ENCODE data around the gene TBX1. TPM values are rescaled to one million over a fixed set of nuclear protein-coding genes. Genes with fewer than 3 reads are reported as not detected.

TBX1 gene
- total RNA-seq, 1 donor from 2014 or later, result 3.4 TPM

DNA sequence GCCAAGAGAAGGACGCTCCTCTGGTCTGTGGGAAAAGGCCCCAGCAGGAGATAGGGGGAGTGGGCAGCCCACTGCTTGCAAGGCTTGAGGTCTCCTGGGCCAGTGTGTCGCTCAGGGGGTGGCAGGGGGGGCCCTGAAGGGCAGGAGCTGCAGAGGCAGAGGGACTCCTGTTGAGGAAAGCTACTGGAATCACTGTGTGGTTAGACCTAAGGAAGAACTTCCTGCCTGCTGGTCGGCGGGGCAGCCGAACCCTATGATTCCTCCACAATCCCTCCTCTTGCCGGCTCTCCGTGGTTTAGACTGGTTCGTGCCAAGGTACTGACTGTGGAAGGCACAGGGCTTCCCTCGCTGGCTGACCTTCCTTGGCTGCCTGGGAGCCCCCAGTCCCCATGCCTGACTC, 31.1 kb upstream of the TBX1 start:
- TF ChIP-seq, protein P1, sequence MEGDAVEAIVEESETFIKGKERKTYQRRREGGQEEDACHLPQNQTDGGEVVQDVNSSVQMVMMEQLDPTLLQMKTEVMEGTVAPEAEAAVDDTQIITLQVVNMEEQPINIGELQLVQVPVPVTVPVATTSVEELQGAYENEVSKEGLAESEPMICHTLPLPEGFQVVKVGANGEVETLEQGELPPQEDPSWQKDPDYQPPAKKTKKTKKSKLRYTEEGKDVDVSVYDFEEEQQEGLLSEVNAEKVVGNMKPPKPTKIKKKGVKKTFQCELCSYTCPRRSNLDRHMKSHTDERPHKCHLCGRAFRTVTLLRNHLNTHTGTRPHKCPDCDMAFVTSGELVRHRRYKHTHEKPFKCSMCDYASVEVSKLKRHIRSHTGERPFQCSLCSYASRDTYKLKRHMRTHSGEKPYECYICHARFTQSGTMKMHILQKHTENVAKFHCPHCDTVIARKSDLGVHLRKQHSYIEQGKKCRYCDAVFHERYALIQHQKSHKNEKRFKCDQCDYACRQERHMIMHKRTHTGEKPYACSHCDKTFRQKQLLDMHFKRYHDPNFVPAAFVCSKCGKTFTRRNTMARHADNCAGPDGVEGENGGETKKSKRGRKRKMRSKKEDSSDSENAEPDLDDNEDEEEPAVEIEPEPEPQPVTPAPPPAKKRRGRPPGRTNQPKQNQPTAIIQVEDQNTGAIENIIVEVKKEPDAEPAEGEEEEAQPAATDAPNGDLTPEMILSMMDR (conservative IDR thresholded peaks at IDR 0.05), result no peak
- no peak overlapping the region for H3K27ac Mint-ChIP-seq
- H3K4me1 Mint-ChIP-seq (ENCODE audit: unreplicated experiment), result no peaks in the 10 kb centered on the region
- peaks cover 52% of the 10 kb centered on the region for H3K27me3 Mint-ChIP-seq
- no peak for DNase-seq (ENCODE audit: extremely low spot score, unreplicated experiment)
- H3K36me3 Mint-ChIP-seq, result no peaks in the 10 kb centered on the region
- H3K4me3 Mint-ChIP-seq, result no peak overlapping the region
- no peaks in the 10 kb centered on the region for H3K9me3 Mint-ChIP-seq

DNA sequence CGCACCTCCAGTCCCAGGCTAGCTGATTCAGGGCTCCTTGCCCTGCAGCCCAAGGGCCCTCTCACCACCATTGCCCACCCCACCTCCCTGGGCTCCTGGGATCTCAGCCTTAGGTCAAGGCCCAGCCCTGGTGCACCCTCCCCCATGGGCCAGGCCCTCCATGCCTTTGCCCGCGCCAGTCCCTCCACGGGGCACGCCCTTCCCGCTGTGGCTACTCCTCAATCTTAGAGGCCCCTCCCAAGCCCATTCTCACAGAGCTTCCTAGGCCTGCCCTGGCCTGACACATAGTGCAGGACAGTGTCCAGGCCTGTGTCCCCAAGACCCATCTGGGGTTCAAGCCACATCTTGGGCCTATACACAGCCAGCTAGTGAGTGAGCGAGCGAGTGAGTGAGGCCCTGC, 30.4 kb upstream of the TBX1 start:
- Mint-ChIP-seq H3K27ac (no peak overlapping the region), H3K27me3 (peaks cover 45% of the 10 kb centered on the region), H3K4me1 (ENCODE audit: unreplicated experiment) (no peaks in the 10 kb centered on the region), H3K9me3 (no peaks in the 10 kb centered on the region), H3K36me3 (no peaks in the 10 kb centered on the region), H3K4me3 (no peak overlapping the region)
- TF ChIP-seq, protein P1 (conservative IDR thresholded peaks at IDR 0.05), result no peak
- DNase-seq (ENCODE audit: extremely low spot score, unreplicated experiment), result no peak

DNA sequence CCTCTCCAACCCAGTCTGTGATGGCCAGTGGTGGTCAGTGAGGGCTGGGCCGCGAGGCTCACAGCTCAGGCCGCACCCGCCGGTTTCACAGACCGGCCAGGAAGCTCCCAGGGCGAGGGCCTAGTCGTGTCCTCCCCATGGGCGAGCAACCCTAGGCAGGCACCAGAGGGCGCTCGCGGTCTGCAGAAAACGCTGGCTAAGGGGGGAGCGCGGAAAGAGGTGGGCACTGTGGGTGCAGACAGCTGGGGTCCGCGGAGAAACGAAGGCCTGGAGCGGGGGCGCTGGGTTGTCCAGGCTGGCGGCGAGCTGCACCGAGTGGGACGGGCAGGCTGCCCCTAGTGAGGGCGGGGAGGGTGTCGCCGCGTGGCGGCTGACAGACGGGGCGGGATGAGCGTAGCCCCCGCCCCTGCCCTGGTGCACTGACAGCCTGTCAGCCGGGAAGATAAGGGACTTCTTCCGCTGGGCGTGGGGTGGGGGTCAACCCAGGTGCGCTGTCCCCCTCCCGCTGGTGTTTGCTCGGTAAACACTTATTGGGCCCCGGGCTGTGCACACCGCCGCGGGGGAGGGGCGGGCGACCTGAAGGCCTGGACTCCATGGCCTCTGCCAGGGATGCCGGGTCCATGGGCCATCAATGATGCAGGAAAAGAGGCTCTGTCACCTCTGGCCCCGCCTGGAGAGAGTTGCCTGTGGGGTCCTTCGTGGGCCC, 29.8 kb upstream of the TBX1 start:
- Mint-ChIP-seq H3K4me1 (ENCODE audit: unreplicated experiment) (no peaks in the 10 kb centered on the region), H3K27ac (no peak overlapping the region), H3K9me3 (no peaks in the 10 kb centered on the region), H3K27me3 (peaks cover 39% of the 10 kb centered on the region), H3K4me3 (peak overlapping the region; percentile 83), H3K36me3 (no peaks in the 10 kb centered on the region)
- DNase-seq (ENCODE audit: extremely low spot score, unreplicated experiment), result peak; percentile 92
- TF ChIP-seq, protein P1 (conservative IDR thresholded peaks at IDR 0.05), result peak; percentile 99

DNA sequence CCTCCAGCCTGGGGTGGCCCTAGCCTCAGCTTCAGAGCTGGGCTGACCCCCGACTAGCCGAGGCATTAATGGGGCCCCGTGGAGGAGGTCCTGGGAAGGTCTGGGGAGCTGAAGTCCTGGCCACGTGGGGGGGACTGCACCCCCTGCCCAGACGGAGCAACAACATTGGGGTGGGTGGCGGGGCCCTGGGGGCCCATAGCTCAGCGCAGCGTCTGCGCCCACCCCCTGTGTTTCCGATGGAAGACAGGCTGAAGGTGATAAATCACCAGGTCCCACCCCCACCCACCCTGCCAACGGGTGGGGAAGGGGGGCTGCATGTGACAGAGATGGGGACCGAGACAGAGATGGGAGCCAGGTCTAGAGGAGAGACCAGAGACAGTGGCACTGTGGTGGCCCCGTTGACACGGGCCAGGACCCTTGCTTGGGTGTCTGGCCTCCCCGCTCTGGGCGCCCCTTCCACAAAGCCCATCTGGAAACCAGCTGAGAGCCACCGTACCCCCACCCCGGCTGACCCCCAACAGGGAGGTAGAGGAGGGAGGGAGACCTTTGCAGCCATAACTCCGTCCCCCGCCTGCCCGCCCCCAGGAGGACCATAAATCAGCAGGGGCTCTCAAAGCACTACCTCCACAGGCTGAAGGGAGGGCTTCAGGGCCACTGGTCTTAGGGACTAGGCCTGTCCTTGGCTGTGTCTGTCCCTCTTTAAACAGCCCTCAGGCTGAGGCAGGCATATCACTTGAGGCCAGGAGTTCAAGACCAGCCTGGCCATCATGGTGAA, 29.0 kb upstream of the TBX1 start:
- Mint-ChIP-seq H3K27ac (no peak overlapping the region), H3K27me3 (peaks cover 33% of the 10 kb centered on the region), H3K4me1 (ENCODE audit: unreplicated experiment) (no peaks in the 10 kb centered on the region), H3K36me3 (no peaks in the 10 kb centered on the region), H3K4me3 (peak overlapping the region; percentile 62), H3K9me3 (no peaks in the 10 kb centered on the region)
- TF ChIP-seq, protein P1 (conservative IDR thresholded peaks at IDR 0.05), result no peak
- DNase-seq (ENCODE audit: extremely low spot score, unreplicated experiment), result no peak

DNA sequence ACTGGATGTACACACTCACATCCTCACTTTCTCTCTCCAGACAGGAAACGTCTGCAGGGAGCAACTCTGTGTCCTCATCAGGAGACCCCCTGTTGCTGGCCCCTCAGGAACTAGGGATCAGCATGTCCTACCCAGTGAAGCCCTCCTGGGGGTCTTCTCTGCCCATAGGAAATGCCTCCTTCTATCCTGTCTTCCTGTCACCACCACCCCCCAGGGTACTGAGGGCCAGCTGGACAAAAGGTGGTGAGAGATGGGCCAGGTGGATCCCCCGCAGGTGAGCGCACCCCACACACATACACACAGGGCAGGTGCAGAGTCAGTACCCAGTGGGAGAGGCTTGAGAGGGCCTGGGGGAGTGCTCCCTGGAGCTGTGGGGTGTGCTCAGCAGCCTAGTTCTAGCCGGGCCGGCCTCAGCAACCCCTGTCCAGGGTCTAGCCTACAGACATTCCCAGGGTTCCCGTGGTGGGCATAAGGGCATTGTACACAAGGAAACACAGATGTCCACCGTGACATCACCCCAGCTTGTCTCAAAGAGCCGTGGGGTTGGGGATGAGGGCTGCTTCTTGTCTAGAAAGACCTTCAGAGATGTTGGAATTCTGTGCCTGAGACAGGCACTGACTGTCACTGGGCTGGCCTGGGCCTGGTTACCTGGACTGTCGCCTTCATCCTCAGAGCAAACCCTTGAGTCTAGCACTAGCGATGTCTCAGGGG, 28.0 kb upstream of the TBX1 start:
- no peaks in the 10 kb centered on the region for H3K9me3 Mint-ChIP-seq
- DNase-seq (ENCODE audit: extremely low spot score, unreplicated experiment), result no peak
- TF ChIP-seq, protein P1 (conservative IDR thresholded peaks at IDR 0.05), result no peak
- H3K4me3 Mint-ChIP-seq, result no peak overlapping the region
- peaks cover 23% of the 10 kb centered on the region for H3K27me3 Mint-ChIP-seq
- no peak overlapping the region for H3K27ac Mint-ChIP-seq
- no peaks in the 10 kb centered on the region for H3K4me1 Mint-ChIP-seq (ENCODE audit: unreplicated experiment)
- no peaks in the 10 kb centered on the region for H3K36me3 Mint-ChIP-seq
